ENCODE measurements around the gene PCDH8. TPM values are rescaled to one million over a fixed set of nuclear protein-coding genes. Genes with fewer than 3 reads are reported as not detected.

Gene PCDH8
- total and polyA plus RNA-seq, 2 of the 13 experiments (the other 11 are each of a cell fraction or from before 2014, with no cell fraction given) = not detected

GRCh38 chr13:52850396-52851136, 2.1 kb upstream of the PCDH8 start (continued):
- TF ChIP-seq MED8 (CRISPR knock-in tag; IDR thresholded peaks at IDR 0.05; ENCODE audit: insufficient replicate concordance) = no peak
- peak; percentile 44; the same call in 1 of the 2 replicates for TF ChIP-seq ZNF777 (CRISPR knock-in tag; IDR thresholded peaks at IDR 0.05)
- TF ChIP-seq ZNF564 (CRISPR knock-in tag; IDR thresholded peaks at IDR 0.05) = 0 out of 2 replicates have a peak, but pooled peaks have one; percentile 36
- TF ChIP-seq CBX5 (CRISPR knock-in tag; IDR thresholded peaks at IDR 0.05; ENCODE audit: borderline replicate concordance) = peak; percentile 84
- TF ChIP-seq ZNF672 (CRISPR knock-in tag; IDR thresholded peaks at IDR 0.05) = peak; percentile 79; the same call in 1 of the 2 replicates
- TF ChIP-seq ZBED4 (CRISPR knock-in tag; IDR thresholded peaks at IDR 0.05; ENCODE audit: borderline replicate concordance) = peak; percentile 87
- TF ChIP-seq BCL6 (CRISPR knock-in tag; IDR thresholded peaks at IDR 0.05) = peak; percentile 25; the same call in 1 of the 2 replicates
- TF ChIP-seq ZBTB46 (CRISPR knock-in tag; IDR thresholded peaks at IDR 0.05; ENCODE audit: borderline replicate concordance) = no peak
- TF ChIP-seq RFXAP (CRISPR knock-in tag; IDR thresholded peaks at IDR 0.05; ENCODE audit: borderline replicate concordance) = 0 out of 2 replicates have a peak, but pooled peaks have one; percentile 41
- TF ChIP-seq ZNF567 (CRISPR knock-in tag; IDR thresholded peaks at IDR 0.05; ENCODE audit: borderline replicate concordance) = no peak
- TF ChIP-seq ZNF878 (CRISPR knock-in tag; IDR thresholded peaks at IDR 0.05) = 0 out of 2 replicates have a peak, but pooled peaks have one; percentile 59
- no peak for TF ChIP-seq TRIM22 (IDR thresholded peaks at IDR 0.05)
- TF ChIP-seq SKI (IDR thresholded peaks at IDR 0.05; ENCODE audit: partially characterized antibody) = no peak
- TF ChIP-seq PHB2 (IDR thresholded peaks at IDR 0.05; ENCODE audit: partially characterized antibody) = no peak
- TF ChIP-seq THAP7 (CRISPR knock-in tag; IDR thresholded peaks at IDR 0.05) = no peak
- TF ChIP-seq MED13 (CRISPR knock-in tag; IDR thresholded peaks at IDR 0.05) = peak; percentile 75; the same call in 1 of the 2 replicates
- no peak for TF ChIP-seq ZNF775 (CRISPR knock-in tag; IDR thresholded peaks at IDR 0.05; ENCODE audit: borderline replicate concordance)
- TF ChIP-seq DR1 (CRISPR knock-in tag; IDR thresholded peaks at IDR 0.05) = peak; percentile 22; the same call in 1 of the 2 replicates
- no peak for TF ChIP-seq ZFP36 (IDR thresholded peaks at IDR 0.05; ENCODE audit: borderline replicate concordance, low read depth, low read length, partially characterized antibody)
- TF ChIP-seq ZC3H13 (CRISPR knock-in tag; IDR thresholded peaks at IDR 0.05) = no peak
- TF ChIP-seq ZNF598 (CRISPR knock-in tag; IDR thresholded peaks at IDR 0.05; ENCODE audit: borderline replicate concordance) = no peak
- peak; percentile 72; the same call in 1 of the 2 replicates for TF ChIP-seq ZNF552 (CRISPR knock-in tag; IDR thresholded peaks at IDR 0.05; ENCODE audit: borderline replicate concordance)
